CD4-positive, CD25-positive, alpha-beta regulatory T cell (primary cell): ENCODE data around the gene ST3GAL4. TPM values are rescaled to one million over a fixed set of nuclear protein-coding genes. Genes with fewer than 3 reads are reported as not detected.
"Not testable (repeated sequence)": the region's sequence is repeated elsewhere in the genome, so short reads cannot be mapped to it uniquely, and the experiment has no call there.

Source experiments
- ATAC-seq, 2 donors: fragments of 150-1000 bp; cut with Tn5 transposase; one replicate each; pipeline ENCODE4 v1.10.0; 2021; ENCODE audit warnings: low read depth in 2 of 2, moderate number of reproducible peaks in 2 of 2, moderate library complexity in 1 of 2
- DNase-seq, 3 donors: peaks; one replicate each; pipeline versions ENCODE4 v3.0.0 to v3.0.0-alpha.2; 2012 to 2022; ENCODE audit warnings: mixed read lengths in 1 of 3
- H3K27ac ChIP-seq: one replicate; pipeline ENCODE4 v1.7.0; 2013; ENCODE audit warnings: mild to moderate bottlenecking, low read length; ENCODE audit not compliant: insufficient read depth, poor library complexity, severe bottlenecking
- H3K27me3 ChIP-seq: one replicate; pipeline ENCODE4 v1.7.0; 2013; ENCODE audit warnings: low read length; ENCODE audit not compliant: control insufficient read depth, insufficient read depth
- H3K36me3 ChIP-seq: one replicate; pipeline ENCODE4 v1.7.0; 2013; ENCODE audit warnings: mild to moderate bottlenecking, low read length, moderate library complexity; ENCODE audit not compliant: control insufficient read depth, insufficient read depth
- H3K4me1 ChIP-seq: 2 replicates; pipeline ENCODE4 v1.7.0; 2013; ENCODE audit warnings: mild to moderate bottlenecking, low read length; ENCODE audit not compliant: insufficient read depth, control insufficient read depth, poor library complexity, severe bottlenecking
- H3K4me3 ChIP-seq: one replicate; pipeline ENCODE4 v1.7.0; 2013; ENCODE audit warnings: low read depth, mild to moderate bottlenecking, low read length, moderate library complexity
- H3K9me3 ChIP-seq, 2 experiments: 1 replicate in 1 of 2; 2 replicates in 1 of 2; pipeline ENCODE4 v1.7.0; 2013; ENCODE audit warnings: low read length in 2 of 2, mild to moderate bottlenecking in 1 of 2, moderate library complexity in 1 of 2; ENCODE audit not compliant: control insufficient read depth in 2 of 2
- H3K27ac Mint-ChIP-seq, 3 donors: one replicate each; pipeline ENCODE4 v1.8.0; 2020 to 2022; ENCODE audit warnings: mild to moderate bottlenecking in 3 of 3, mixed read lengths in 3 of 3, moderate library complexity in 2 of 3
- H3K27me3 Mint-ChIP-seq: one replicate; pipeline ENCODE4 v1.8.0; 2022; ENCODE audit warnings: mild to moderate bottlenecking, mixed read lengths
- H3K36me3 Mint-ChIP-seq: one replicate; pipeline ENCODE4 v1.8.0; 2020; ENCODE audit warnings: mixed read lengths
- H3K4me1 Mint-ChIP-seq, 4 donors: one replicate each; pipeline ENCODE4 v1.8.0; 2020 to 2022; ENCODE audit warnings: mixed read lengths in 4 of 4, mild to moderate bottlenecking in 1 of 4
- H3K4me3 Mint-ChIP-seq, 4 donors: one replicate each; pipeline ENCODE4 v1.8.0; 2020 to 2022; ENCODE audit warnings: mild to moderate bottlenecking in 4 of 4, mixed read lengths in 4 of 4, moderate library complexity in 3 of 4
- H3K9me3 Mint-ChIP-seq, 7 donors: one replicate each; pipeline ENCODE4 v1.8.0; 2020 to 2022; ENCODE audit warnings: mixed read lengths in 7 of 7, mild to moderate bottlenecking in 3 of 7, moderate library complexity in 2 of 7
- polyA plus RNA-seq, 4 donors: library from polyadenylated mRNA; unstranded; fragments of 300-500 nt; fragmentation: Illumina TruSeq; gene quantifications; one replicate each; pipeline ENCODE4 v1.2.3, GENCODE V29; 2021
- total RNA-seq: library from RNA; stranded (reverse); gene quantifications from one replicate; pipeline ENCODE4 v1.2.3, GENCODE V29; 2022

ST3GAL4 gene
- total and polyA plus RNA-seq, 5 donors from 2014 or later = 1.4 to 4.7 (median 2.4) TPM

- no peak overlapping the region for H3K4me3 Mint-ChIP-seq
- H3K36me3 Mint-ChIP-seq = no peaks in the 10 kb centered on the region
- peaks cover 4% of the 10 kb centered on the region for H3K27me3 Mint-ChIP-seq
- Histone ChIP-seq H3K9me3 (no peaks in the 10 kb centered on the region), H3K4me1 (no peaks in the 10 kb centered on the region), H3K27ac (no peak overlapping the region), H3K4me3 (no peak overlapping the region), H3K36me3 (no peaks in the 10 kb centered on the region), H3K27me3 (no peaks in the 10 kb centered on the region)
- no peak for DNase-seq
- ATAC-seq = no peak
- peaks cover 0 to 2% (median 0%) of the 10 kb centered on the region in 4 donors for H3K4me1 Mint-ChIP-seq
- no peak overlapping the region for H3K27ac Mint-ChIP-seq
- H3K9me3 Mint-ChIP-seq = no peaks in the 10 kb centered on the region
Measured at GRCh38 chr11:126391286-126391954, 35.9 kb downstream of the ST3GAL4 start.

- no peaks in the 10 kb centered on the region for H3K36me3 ChIP-seq
- peaks cover 0 to 2% (median 0%) of the 10 kb centered on the region in 4 donors for H3K4me1 Mint-ChIP-seq
- H3K4me3 ChIP-seq = no peak overlapping the region
- ATAC-seq (no peak), DNase-seq (no peak)
- H3K27me3 ChIP-seq = no peaks in the 10 kb centered on the region
- no peaks in the 10 kb centered on the region for H3K9me3 Mint-ChIP-seq
- no peaks in the 10 kb centered on the region for H3K9me3 ChIP-seq
- H3K27ac Mint-ChIP-seq = no peak overlapping the region
- H3K36me3 Mint-ChIP-seq = no peaks in the 10 kb centered on the region
- H3K4me1 ChIP-seq = no peaks in the 10 kb centered on the region
- no peak overlapping the region for H3K27ac ChIP-seq
- no peak overlapping the region for H3K4me3 Mint-ChIP-seq
- H3K27me3 Mint-ChIP-seq = peaks cover 4% of the 10 kb centered on the region
Measured at GRCh38 chr11:126391970-126392632, 36.6 kb downstream of the ST3GAL4 start.

GRCh38 chr11:126392633-126393013 is 37.1 kb downstream of the ST3GAL4 start:
- Mint-ChIP-seq H3K27ac (no peak overlapping the region), H3K4me1 (peaks cover 0 to 2% (median 0%) of the 10 kb centered on the region in 4 donors), H3K4me3 (no peak overlapping the region), H3K36me3 (no peaks in the 10 kb centered on the region), H3K9me3 (no peaks in the 10 kb centered on the region), H3K27me3 (peaks cover 4% of the 10 kb centered on the region)
- H3K27me3 ChIP-seq = no peaks in the 10 kb centered on the region
- DNase-seq = no peak
- H3K27ac ChIP-seq = no peak overlapping the region
- no peak overlapping the region for H3K4me3 ChIP-seq
- H3K9me3 ChIP-seq = no peaks in the 10 kb centered on the region
- no peaks in the 10 kb centered on the region for H3K36me3 ChIP-seq
- ATAC-seq = no peak
- H3K4me1 ChIP-seq = no peaks in the 10 kb centered on the region

- DNase-seq = no peak
- peaks cover 4% of the 10 kb centered on the region for H3K27me3 Mint-ChIP-seq
- H3K4me3 Mint-ChIP-seq = no peak overlapping the region
- no peaks in the 10 kb centered on the region for H3K36me3 Mint-ChIP-seq
- Histone ChIP-seq H3K4me3 (no peak overlapping the region), H3K27me3 (no peaks in the 10 kb centered on the region), H3K4me1 (no peaks in the 10 kb centered on the region), H3K36me3 (no peaks in the 10 kb centered on the region), H3K27ac (no peak overlapping the region), H3K9me3 (no peaks in the 10 kb centered on the region)
- H3K9me3 Mint-ChIP-seq = no peaks in the 10 kb centered on the region
- no peak for ATAC-seq
- H3K27ac Mint-ChIP-seq = no peak overlapping the region
- H3K4me1 Mint-ChIP-seq = peaks cover 0 to 2% (median 0%) of the 10 kb centered on the region in 4 donors
Measured at GRCh38 chr11:126393143-126393542, 37.7 kb downstream of the ST3GAL4 start.

GRCh38 chr11:126394036-126394435 is 38.5 kb downstream of the ST3GAL4 start:
- Mint-ChIP-seq H3K4me3 (no peak overlapping the region), H3K9me3 (no peaks in the 10 kb centered on the region), H3K36me3 (no peaks in the 10 kb centered on the region), H3K4me1 (peaks cover 0 to 2% (median 0%) of the 10 kb centered on the region in 4 donors), H3K27me3 (peaks cover 4% of the 10 kb centered on the region), H3K27ac (no peak overlapping the region)
- H3K27me3 ChIP-seq = no peaks in the 10 kb centered on the region
- no peaks in the 10 kb centered on the region for H3K4me1 ChIP-seq
- no peaks in the 10 kb centered on the region for H3K9me3 ChIP-seq
- ATAC-seq (no peak), DNase-seq (no peak)
- no peak overlapping the region for H3K27ac ChIP-seq
- no peak overlapping the region for H3K4me3 ChIP-seq
- H3K36me3 ChIP-seq = no peaks in the 10 kb centered on the region

- H3K27ac ChIP-seq, H3K9me3 Mint-ChIP-seq, H3K4me1 Mint-ChIP-seq, ATAC-seq, H3K36me3 Mint-ChIP-seq, H3K4me3 ChIP-seq, H3K9me3 ChIP-seq, H3K27me3 Mint-ChIP-seq, H3K4me3 Mint-ChIP-seq, H3K27me3 ChIP-seq, H3K4me1 ChIP-seq, DNase-seq, H3K27ac Mint-ChIP-seq, H3K36me3 ChIP-seq: not testable (repeated sequence)
Measured at GRCh38 chr11:126394634-126395072, 39.2 kb downstream of the ST3GAL4 start.

- not testable (repeated sequence) for H3K4me3 ChIP-seq, H3K27ac ChIP-seq, DNase-seq, H3K27me3 Mint-ChIP-seq, H3K4me1 ChIP-seq, H3K9me3 ChIP-seq, H3K27ac Mint-ChIP-seq, H3K27me3 ChIP-seq, H3K36me3 Mint-ChIP-seq, H3K4me3 Mint-ChIP-seq, H3K36me3 ChIP-seq, H3K9me3 Mint-ChIP-seq, ATAC-seq, H3K4me1 Mint-ChIP-seq
Measured at GRCh38 chr11:126395784-126396183, 40.3 kb downstream of the ST3GAL4 start.

GRCh38 chr11:126396266-126396665 is 40.8 kb downstream of the ST3GAL4 start:
- not testable (repeated sequence) for DNase-seq, H3K9me3 Mint-ChIP-seq, H3K9me3 ChIP-seq, H3K4me3 ChIP-seq, ATAC-seq, H3K36me3 ChIP-seq, H3K4me1 Mint-ChIP-seq, H3K27me3 Mint-ChIP-seq, H3K27ac ChIP-seq, H3K36me3 Mint-ChIP-seq, H3K27me3 ChIP-seq, H3K4me3 Mint-ChIP-seq, H3K4me1 ChIP-seq, H3K27ac Mint-ChIP-seq
